Fibroblast of peridontal ligament (primary cell): ENCODE results near the gene CARMIL3.
A peak's percentile ranks its signal among the peaks of the same experiment; 100 is the strongest.
"Not testable (repeated sequence)": the region's sequence is repeated elsewhere in the genome, so short reads cannot be mapped to it uniquely, and the experiment has no call there.

Source experiments
- DNase-seq: peaks from one replicate; pipeline ENCODE4 v3.0.0-alpha.2; 2010; ENCODE audit errors: extremely low read depth

The CARMIL3 gene

DNA sequence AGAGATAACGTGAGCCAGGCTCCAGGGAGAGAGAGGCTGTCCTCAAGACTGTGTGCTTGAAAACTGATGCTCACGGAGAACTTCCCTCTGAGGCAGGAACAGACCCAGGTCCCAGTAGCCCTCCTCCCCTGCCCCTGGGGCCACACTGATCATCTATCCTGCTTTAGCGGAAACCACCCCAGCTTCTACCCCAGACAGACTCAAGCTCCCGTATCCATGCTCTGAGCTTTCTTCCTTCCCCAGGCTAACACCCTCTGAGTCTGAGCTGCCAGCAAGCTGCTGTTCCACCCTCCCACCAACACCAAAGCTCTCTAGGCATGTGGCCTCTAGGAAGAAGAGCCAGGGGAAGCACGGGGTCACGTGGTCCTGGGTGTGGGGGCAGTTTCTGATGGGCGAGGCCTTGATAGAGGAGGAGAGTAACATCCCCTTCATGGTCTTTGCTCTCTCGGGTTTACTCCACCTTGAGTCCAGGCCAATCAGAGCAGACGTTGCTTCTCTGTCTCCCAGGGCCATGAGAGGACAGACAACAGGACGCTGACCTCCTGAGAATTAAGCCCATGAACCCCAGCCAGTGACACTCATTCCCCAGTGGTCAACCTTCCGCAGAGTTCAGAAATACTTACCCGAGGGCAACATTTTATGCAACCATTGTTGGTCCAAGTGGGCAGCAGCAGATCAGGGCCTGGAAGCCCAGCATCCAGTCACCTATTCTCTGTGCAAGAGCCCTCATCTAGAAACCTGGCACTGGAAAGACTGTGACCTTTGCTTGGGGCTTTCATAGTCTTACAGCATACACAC is 43.7 kb downstream of the CARMIL3 start:
- peak; percentile 34 for DNase-seq

DNA sequence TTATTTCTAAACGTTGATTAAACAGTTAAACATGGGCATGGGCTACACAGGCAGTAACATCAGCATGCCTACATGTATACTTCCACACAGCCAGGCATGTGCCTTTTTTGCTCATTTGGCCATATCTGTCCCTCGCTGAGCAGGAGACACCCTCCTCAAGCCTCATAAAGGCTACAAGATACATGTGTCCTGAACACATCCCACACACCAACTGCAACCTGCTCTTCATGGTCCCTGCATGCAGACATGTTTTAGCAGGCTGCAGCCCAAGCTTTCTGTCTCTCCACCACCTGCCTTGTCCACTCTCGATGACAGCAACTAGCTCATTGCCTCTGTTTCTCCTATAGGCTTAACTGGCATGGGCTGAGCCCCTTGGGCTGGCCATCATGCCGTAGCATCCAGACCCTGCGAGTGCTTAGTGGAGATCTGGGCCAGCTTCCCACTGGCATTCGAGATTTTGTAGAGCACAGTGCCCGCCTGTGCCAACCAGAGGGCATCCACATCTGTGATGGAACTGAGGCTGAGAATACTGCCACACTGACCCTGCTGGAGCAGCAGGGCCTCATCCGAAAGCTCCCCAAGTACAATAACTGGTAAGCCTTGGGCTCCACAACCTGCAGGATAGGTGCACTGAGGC is 44.9 kb downstream of the CARMIL3 start:
- DNase-seq: no peak

DNA sequence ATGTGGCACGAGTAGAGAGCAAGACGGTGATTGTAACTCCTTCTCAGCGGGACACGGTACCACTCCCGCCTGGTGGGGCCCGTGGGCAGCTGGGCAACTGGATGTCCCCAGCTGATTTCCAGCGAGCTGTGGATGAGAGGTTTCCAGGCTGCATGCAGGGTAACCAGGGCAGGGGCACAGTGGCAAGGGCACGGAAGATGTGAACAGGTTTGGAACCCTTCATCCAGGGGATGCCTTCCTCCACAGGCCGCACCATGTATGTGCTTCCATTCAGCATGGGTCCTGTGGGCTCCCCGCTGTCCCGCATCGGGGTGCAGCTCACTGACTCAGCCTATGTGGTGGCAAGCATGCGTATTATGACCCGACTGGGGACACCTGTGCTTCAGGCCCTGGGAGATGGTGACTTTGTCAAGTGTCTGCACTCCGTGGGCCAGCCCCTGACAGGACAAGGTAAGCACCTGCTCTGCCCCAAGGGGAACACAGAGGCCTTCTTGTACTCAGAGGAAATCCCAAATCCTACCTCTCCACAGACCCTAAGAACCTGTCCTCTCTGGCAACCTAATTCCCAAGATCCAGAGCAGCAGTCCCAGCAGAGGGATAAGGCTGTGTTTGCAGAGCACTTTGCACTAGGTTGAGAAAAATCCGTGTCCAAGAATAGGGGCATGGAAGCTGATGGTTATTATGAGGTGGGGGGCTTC is 46.6 kb downstream of the CARMIL3 start:
- DNase-seq: no peak

DNA sequence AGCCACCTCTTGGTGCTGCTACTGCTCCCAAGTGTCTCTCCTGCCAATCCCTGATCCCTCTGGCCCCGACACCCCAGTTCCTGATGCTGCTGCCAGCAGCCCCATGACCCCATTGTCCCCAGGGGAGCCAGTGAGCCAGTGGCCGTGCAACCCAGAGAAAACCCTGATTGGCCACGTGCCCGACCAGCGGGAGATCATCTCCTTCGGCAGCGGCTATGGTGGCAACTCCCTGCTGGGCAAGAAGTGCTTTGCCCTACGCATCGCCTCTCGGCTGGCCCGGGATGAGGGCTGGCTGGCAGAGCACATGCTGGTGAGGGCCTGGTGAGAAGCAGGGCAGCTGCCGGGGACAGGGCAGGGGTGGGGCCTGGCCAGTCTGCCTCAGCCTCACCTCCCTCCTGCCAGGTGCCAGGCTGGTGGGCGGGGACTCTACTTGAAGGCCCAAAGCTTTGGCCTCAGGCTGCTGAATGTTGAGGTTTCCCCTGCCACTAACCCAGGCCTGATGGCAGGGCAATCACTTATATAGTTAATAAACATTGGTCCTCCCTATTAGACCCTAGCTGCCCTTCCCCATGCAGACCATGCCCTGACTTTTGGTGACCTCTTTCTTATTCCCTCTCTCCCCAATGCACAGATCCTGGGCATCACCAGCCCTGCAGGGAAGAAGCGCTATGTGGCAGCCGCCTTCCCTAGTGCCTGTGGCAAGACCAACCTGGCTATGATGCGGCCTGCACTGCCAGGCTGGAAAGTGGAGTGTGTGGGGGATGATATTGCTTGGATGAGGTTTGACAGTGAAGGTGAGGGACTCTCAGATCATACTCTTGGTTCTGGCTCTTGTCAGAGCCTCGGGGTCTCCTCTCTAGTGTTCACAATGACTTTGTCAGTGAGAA is 47.4 kb downstream of the CARMIL3 start:
- DNase-seq: no peak

DNA sequence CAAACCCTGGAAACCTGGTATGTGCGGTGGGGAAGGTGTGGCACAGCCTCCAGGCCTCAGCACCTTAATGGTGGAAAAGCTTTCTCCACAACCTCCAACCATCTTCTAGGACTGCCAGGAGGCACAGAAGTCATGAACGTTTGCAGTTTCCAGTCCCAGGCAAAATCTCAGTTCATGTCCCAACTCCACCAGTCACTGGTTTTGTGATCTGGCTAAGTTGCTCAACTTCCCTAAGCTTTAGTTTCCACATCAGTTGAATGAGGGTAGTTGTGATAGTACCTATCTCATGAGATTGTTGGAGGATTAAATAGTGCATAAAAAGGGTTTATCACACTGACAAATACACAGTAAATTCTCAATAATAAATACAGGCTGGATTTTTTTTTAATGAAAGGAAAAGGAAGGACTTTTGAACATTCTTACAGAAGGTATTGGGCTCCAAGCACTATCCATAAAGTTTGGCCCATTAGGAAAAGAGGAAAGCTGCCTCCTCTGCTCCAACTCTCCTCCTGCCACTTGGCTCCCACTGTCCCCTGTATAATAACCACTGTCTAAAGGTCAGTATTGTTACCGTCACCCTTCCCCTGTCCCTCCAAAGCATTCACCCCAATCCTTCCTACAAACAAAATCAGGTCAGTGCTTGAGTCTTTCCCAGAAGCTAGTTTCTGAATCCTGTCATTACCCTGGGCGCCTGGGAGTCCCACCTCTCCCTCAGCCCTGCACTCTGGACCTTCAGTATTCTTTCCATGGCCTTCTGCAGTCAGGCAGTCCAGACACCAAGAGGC is 48.6 kb downstream of the CARMIL3 start:
- no peak for DNase-seq

DNA sequence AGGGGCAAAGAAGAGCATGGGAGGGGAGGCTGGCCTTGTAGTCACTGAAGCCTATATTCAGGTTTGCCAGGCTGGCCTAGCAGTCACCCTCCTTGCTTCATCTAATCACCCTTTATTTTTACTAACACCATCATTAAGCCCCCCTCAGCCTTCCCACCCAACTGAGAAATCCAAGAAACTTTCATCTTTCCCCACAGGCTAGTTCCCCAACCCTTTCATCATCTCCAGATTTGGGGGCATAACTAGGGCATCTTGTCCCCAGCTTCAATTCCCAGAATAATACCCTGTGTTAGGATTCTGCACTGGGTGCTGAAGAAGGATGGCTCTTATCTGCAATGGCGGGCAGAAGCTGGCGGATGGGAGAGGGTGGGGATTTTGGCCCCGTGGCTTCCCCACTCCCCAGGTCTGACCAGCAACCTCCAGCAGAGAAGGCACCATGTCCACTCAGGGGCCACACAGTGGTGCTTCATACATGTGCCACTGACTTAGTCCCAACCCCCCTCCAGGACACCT is 49.2 kb downstream of the CARMIL3 start:
- DNase-seq: no peak

DNA sequence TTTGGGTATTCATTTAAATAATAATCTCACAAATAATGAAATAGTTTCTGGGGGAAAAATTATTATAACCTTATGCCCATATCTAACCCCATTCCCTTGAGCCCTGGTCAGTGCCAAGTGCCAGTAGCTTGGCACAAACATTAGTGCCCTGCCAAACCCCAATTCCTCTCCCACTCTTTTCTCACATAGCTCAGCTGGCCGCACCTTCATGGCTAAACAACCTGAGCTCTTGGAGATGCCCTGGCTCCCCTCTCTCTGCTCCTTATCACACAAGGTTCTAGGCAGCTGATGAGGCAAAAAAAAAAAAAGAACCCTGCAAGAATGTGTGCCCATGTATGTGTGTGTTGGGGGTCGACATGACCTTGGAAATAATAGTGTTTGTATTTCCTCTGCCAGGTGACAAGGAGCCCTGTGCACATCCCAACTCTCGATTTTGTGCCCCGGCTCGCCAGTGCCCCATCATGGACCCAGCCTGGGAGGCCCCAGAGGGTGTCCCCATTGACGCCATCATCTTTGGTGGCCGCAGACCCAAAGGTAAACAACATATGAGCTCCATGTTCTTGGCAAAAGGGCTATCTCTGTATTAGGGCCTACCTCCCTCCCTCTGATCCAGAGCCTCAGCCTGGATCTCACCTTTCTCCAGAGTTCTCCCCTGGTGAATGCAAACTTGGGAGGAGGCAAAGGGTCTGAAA is 50.7 kb downstream of the CARMIL3 start:
- DNase-seq: no peak

DNA sequence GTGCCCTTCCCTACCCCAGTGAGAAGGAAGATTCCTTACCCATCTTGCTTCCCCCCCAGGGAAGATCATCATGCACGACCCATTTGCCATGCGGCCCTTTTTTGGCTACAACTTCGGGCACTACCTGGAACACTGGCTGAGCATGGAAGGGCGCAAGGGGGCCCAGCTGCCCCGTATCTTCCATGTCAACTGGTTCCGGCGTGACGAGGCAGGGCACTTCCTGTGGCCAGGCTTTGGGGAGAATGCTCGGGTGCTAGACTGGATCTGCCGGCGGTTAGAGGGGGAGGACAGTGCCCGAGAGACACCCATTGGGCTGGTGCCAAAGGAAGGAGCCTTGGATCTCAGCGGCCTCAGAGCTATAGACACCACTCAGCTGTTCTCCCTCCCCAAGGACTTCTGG is 51.6 kb downstream of the CARMIL3 start:
- no peak for DNase-seq

DNA sequence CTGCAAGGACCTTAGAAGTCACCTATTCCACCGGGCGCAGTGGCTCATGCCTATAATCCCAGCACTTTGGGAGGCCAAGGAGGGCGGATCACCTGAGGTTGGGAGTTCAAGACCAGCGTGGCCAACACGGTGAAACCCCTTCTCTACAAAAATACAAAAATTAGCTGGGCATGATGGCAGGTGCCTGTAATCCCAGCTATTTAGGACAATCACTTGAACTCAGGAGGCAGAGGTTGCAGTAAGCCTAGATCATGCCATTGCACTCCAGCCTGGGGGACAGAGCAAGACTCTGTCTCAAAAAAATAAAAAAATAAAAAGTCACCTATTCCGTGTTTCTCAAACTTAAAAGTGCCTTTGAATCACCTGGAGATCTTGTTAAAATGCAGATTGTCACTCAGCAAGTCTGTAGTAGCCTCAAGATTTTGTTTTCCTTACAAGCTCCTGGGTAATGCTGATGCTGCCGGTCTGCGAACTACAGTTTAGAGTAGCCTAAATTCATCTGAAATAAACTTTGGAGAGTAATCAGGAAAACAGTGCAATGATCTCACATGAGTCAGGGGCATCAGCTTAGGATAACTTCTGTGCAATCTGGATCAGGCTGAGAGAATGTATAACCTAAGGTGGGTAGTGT is 53.9 kb downstream of the CARMIL3 start:
- DNase-seq: not testable (repeated sequence)

DNA sequence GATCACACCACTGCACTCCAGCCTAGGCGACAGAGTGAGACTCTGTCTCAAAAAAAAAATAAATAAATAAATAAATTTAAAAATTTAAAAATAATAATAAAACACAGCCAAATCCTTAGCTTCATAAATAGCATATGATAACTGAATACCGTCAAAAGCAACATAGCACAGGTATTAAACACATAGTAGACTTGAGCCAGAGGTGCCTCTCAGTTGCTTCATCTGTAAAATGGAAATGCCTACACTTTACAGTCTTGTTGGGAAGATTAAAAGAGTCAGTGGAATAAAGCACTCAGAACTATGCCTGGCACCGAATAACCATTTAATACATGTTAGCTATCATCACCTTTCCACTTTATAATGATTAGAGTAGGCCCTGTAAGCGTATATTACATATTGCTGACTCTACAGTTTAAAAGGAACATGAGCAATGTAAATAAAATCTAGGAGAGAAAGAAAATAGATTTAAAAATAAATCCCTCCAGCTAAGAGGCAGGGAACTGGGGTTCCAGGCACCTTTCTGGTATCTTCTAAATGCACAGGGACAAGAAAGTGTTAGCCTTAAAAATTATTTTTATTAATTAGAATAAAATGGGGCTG is 55.0 kb downstream of the CARMIL3 start:
- DNase-seq: no peak

DNA sequence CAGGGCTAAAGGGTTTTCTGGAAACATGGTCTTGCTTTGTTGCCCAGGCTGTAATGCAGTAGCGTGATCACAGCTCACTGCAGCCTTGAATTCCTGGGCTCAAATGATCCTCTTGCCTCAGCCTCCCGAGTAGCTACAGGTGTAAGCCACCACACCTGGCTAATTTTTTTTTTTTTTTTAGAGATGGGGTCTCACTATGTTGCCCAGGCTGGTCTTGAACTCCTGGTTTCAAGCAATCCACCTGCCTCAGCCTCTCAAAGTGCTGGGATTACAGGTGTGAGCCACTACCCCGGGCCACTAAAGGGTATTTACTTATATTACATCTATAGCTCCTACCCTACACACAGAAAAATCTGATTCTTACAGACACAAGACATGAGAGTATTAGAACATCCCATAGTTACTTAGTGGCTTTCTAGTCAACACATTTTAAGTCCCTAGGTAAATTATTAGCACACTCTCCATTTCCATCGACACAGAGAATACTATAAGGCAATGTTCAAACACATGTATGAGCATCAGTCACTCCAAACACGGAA is 56.6 kb downstream of the CARMIL3 start:
- no peak for DNase-seq

DNA sequence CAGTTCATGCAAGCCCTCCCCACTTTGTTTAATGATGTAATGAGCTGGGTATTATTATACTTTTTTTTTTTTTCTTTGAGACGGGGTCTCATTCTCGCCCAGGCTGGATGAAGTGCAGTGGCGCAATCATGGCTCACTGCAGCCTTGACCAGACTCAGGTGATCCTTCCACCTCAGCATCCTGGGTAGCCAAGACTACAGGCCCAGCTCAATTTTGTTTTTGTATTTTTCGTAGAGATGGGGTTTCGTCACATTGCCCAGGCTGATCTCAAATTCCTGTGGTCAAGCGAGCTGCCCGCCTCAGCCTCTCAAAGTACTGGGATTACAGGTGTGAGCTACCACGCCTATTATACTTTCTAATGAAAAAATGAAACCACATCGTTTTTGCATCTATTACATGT is 58.3 kb downstream of the CARMIL3 start:
- DNase-seq: no peak

DNA sequence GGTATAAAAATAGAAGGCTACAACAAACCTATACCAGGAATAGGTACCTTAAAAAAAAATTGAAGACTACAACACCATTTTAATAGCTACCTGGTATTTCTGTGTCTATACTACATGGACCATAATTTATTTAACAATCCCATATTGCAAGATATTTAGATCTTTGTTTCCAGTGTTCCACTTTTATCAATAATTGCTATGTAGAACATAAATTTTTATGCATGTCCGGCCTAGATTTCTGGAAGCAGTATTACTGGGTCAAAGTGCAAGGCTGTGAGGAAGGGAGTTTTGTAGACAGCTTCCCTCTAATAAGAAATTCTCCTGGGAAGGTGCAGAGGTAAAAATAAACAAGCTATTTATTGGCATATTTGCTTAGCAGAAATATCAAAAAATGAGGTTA is 58.7 kb downstream of the CARMIL3 start:
- DNase-seq: no peak

DNA sequence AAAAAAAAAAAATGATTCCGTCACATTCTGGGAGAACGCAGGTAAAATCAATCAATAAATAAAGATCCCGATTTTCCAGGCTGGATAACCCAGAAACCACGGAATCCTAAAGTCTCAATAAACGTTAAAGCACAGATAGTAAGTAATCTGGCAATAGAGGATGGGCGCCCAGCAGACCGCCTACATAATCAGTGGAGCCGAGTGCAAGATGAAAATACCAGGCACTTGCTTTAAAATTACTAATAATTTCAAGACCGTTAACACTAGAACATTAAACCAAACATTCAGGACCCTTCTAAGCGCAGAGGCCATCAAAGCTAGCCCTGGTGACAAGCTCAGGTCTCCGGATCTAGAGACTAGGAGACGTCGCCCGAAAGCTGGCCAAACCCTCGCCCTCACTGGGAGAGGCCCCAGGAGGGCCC is 61.6 kb downstream of the CARMIL3 start:
- DNase-seq: no peak

DNA sequence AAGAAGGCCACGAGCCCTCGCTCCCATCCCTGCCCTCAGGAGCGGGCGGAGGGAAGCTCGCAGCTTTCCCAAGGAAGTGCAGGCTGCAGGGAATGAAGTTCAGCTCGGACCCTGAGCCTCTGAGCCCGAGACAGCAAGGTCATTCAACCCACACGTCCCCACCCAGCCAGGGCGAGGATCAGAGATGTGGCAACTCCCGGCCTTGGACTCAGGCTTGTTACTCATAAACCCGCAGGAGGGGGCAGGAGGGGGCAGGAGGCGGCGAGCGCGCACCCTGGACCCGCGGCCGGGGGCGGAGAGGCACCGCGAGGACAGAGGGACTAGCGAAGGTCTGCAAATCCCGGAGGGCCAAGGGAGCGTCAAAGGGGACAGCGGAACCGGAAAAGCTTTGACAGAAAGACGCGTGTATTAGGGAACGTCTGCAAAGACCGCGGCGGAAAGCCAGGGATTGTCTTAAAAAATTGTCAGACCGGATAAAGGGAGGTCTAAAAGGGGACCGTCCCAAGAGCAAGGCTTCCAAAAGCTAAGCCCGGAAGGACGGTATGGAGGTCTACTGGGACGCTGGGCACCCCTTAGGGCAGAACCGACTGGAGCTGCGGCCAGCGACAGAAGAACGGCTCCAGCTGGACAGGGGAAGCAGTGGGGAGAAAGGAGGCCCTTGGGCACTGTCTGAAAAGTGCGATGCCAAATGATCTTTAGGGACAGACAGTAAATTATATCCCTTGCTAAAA is 62.2 kb downstream of the CARMIL3 start:
- DNase-seq: no peak

DNA sequence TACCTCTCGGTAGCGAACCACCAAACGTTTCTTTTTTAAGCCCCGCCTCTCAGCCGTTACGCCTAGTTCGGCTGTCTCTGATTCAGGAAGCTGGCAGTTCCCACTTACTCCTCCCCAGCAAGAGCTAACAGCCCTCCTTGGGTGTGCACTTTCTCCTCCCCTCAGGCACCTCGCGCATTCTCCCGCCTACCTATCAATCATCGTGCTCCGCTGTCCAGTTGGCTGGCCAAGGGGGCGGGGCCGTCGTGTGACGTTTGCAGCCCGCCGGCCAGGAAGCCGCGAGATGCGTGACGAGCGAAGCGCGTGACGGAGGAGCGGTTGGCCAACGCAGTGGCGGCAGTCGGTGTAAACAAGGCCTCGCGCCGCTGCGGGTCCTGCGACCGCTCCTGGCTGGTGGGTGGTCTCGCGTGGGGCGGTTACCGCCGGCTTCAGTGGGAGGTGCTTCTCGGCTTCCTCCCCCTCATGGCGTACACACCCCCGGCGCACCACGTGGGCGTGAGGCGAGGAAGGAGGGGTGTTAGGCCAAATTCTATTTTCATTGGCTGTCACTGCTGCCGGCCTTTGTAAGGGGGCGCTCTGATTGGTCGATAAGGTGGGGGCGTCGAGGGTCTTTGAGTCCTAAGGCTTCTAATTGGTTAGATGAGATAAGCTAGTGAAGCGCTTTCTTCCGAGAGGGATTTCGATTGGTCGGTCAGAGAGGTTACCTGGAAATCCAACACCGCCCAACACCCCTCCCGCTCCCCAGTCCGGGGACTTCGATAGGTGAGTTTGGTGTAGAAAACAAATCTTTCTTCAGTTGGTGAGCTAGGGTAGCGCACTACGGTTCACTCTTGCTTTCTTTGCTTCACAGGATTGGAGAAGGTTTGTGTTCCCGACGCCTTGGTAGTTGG is 63.0 kb downstream of the CARMIL3 start, which contains the start of the genes DCAF11 and NRL:
Gene DCAF11 (plus strand): TSS at position 246 of the 890 bp plus-strand sequence. CDS start 818 bp downstream, outside the sequence.
Gene NRL (minus strand): TSS at position 418 of the 890 bp plus-strand sequence. CDS start 32,101 bp downstream, outside the sequence.
- peak; percentile 100 for DNase-seq
